H1 (cell line): Measurements from ENCODE around the gene EPHB6. TPM values are rescaled to one million over a fixed set of nuclear protein-coding genes. Genes with fewer than 3 reads are reported as not detected.

Source experiments
- CBX8 ChIP-seq: fragments of 300-800, 300-1000 bp; sonication (generic); IDR thresholded peaks from 2 replicates; pipeline ENCODE4 v1.7.1; 2016; ENCODE audit warnings: low read depth, low read length, borderline replicate concordance
- CHD7 ChIP-seq: fragments of 300-600 bp; sonication (generic); IDR thresholded peaks from 2 replicates; pipeline ENCODE4 v1.7.1; 2012; ENCODE audit warnings: low read length, moderate library complexity, mild to moderate bottlenecking, inconsistent platforms; ENCODE audit not compliant: insufficient replicate concordance
- CTBP2 ChIP-seq: IDR thresholded peaks from 2 replicates; pipeline ENCODE4 v1.7.0; 2011; ENCODE audit warnings: borderline replicate concordance, mild to moderate bottlenecking, moderate library complexity, mixed read lengths, low read length; ENCODE audit not compliant: insufficient read depth, insufficient read length
- EP300 ChIP-seq, 2 experiments: IDR thresholded peaks; 1 replicate in 1 of 2; 2 replicates in 1 of 2; pipeline ENCODE4 v1.6.1; 2011 to 2012; ENCODE audit warnings: low read depth in 2 of 2, low read length in 2 of 2, mild to moderate bottlenecking in 2 of 2, borderline replicate concordance in 1 of 2, inconsistent platforms in 1 of 2, moderate library complexity in 1 of 2
- EZH2 ChIP-seq: fragments of 200-600 bp; sonication (generic); IDR thresholded peaks from 2 replicates; pipeline ENCODE4 v1.7.1; 2012; ENCODE audit warnings: low read depth, mild to moderate bottlenecking, moderate library complexity, low read length, inconsistent platforms; ENCODE audit not compliant: severe bottlenecking
- HDAC6 ChIP-seq: IDR thresholded peaks from one replicate; pipeline ENCODE4 v1.7.1; 2012; ENCODE audit warnings: low read depth, mild to moderate bottlenecking, inconsistent platforms, low read length, moderate library complexity
- JUN ChIP-seq: IDR thresholded peaks from 2 replicates; pipeline ENCODE4 v1.6.1; 2011; ENCODE audit warnings: low read depth, mild to moderate bottlenecking, improper control_type of control experiment, low read length
- POLR2A ChIP-seq, 2 experiments: IDR thresholded peaks; 1 replicate in 1 of 2; 2 replicates in 1 of 2; pipeline ENCODE4 v1.6.1; 2011; ENCODE audit warnings: low read depth in 2 of 2, low read length in 2 of 2, mild to moderate bottlenecking in 2 of 2; ENCODE audit errors: control extremely low read depth in 1 of 2
- SIN3A ChIP-seq, 2 experiments: IDR thresholded peaks in 1 of 2; conservative IDR thresholded peaks in 1 of 2; 2 replicates each; pipeline ENCODE4 v1.6.1; 2011 to 2012; ENCODE audit warnings: low read length in 2 of 2, improper control_type of control experiment in 1 of 2, low read depth in 1 of 2, mild to moderate bottlenecking in 1 of 2
- SP1 ChIP-seq: IDR thresholded peaks from 2 replicates; pipeline ENCODE4 v1.6.1; 2011; ENCODE audit warnings: low read depth, low read length
- polyA plus RNA-seq, 7 experiments: library from polyadenylated mRNA; depleted of rRNA in 3 of 7; stranded (reverse) in 5 of 7; unstranded in 2 of 7; fragments of >200 nt in 5 of 7; fragments of 200-250 nt in 2 of 7; gene quantifications; 1 replicate in 5 of 7; 2 replicates in 1 of 7; 4 replicates in 1 of 7; pipeline versions ENCODE4 v1.2.1 to v1.2.3, GENCODE V29; 2011 to 2013; ENCODE audit warnings: missing spikeins in 2 of 7, mixed read lengths in 2 of 7
- total RNA-seq: library from RNA; stranded (reverse); fragmentation: NEBNext Ultra II Directional; extraction: Animal tissue kit (Norgen Biotek cat#: 25700); gene quantifications from 2 replicates; pipeline ENCODE4 v1.2.1, GENCODE V29; 2021

The EPHB6 gene
- total and polyA plus RNA-seq, 2 of the 8 experiments (the other 6 are each of a cell fraction or from before 2014, with no cell fraction given), result 19.7 TPM

- TF ChIP-seq CHD7, result no peak
- no peak for TF ChIP-seq CBX8
- no peak for TF ChIP-seq POLR2A (IDR thresholded peaks at IDR 0.05; ENCODE audit: control extremely low read depth in 1 of 2, low read depth in 2 of 2, low read length in 2 of 2)
- TF ChIP-seq CTBP2, result no peak
- no peak for TF ChIP-seq EZH2
- TF ChIP-seq JUN, result no peak
- TF ChIP-seq SIN3A (conservative IDR thresholded peaks at IDR 0.05 in 1 of 2, IDR thresholded peaks at IDR 0.05 in 1 of 2; ENCODE audit: low read depth in 1 of 2, low read length in 2 of 2), result no peak
- TF ChIP-seq HDAC6, result no peak
- no peak for TF ChIP-seq EP300 (IDR thresholded peaks at IDR 0.05; ENCODE audit: borderline replicate concordance in 1 of 2, low read depth in 2 of 2, low read length in 2 of 2)
- TF ChIP-seq SP1, result no peak
These were observed 49.4 kb upstream of the EPHB6 start (continued) for GRCh38 chr7:142805350-142806021.
